GM12892 (cell line): ENCODE results near the gene NAA60.

Experiments used
- DNase-seq: peaks from one replicate; pipeline ENCODE4 v3.0.0; 2011; ENCODE audit not compliant: insufficient read length
- FAIRE-seq: peaks from 2 replicates; lab custom pipeline; 2011; peaks lifted over from hg19 to GRCh38; lab: Jason Lieb, UNC
- POLR2A ChIP-seq: IDR thresholded peaks from 2 replicates; pipeline ENCODE4 v1.6.1; 2011; ENCODE audit warnings: low read depth, low read length, control low read depth
- POLR2AphosphoS5 ChIP-seq: IDR thresholded peaks from 2 replicates; pipeline ENCODE4 v1.6.1; 2011; ENCODE audit warnings: low read depth, low read length, control low read depth
- TAF1 ChIP-seq: IDR thresholded peaks from 2 replicates; pipeline ENCODE4 v1.6.1; 2011; ENCODE audit warnings: low read depth, mild to moderate bottlenecking, control low read depth, low read length, borderline replicate concordance

Gene NAA60

GRCh38 chr16:3444032-3444388 lies 530 bp downstream of the NAA60 start:
- TF ChIP-seq TAF1 (0 out of 2 replicates have a peak, but pooled peaks have one; percentile 18), POLR2A (no peak; the same call in none of the 2 replicates), POLR2AphosphoS5 (peak; percentile 58)
- peak; percentile 66 for FAIRE-seq
- DNase-seq: no peak

DNA sequence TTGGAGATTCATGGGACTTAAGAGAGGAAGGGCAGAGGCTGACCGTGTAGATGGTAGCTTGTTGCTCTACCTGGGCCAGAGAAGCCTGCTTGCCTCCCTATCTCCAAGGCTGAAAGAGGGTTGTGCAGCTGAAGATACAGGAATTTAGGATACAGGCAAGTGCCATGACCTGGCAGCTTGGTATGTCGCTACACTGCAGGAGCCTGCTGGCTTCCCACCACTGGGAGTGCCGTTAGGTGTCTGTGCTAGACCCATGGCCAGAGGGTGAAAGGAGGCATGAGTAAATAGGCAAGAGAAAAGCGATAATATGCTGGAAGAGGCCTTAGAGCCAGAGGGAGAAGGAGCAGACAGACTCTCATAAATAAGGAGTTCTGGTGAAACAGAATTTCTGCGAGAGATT lies 10.6 kb downstream of the NAA60 start:
- DNase-seq: no peak
- FAIRE-seq: no peak
- no peak for TF ChIP-seq POLR2A
- TF ChIP-seq TAF1: no peak
- TF ChIP-seq POLR2AphosphoS5: no peak

GRCh38 chr16:3454631-3455147 lies 11.2 kb downstream of the NAA60 start:
- TF ChIP-seq POLR2AphosphoS5 (no peak), TAF1 (no peak), POLR2A (no peak)
- DNase-seq (no peak), FAIRE-seq (no peak)

GRCh38 chr16:3457434-3458252 lies 14.2 kb downstream of the NAA60 start:
- TF ChIP-seq POLR2A (peak; percentile 90), TAF1 (peak; percentile 42), POLR2AphosphoS5 (peak; percentile 90)
- DNase-seq (peak; percentile 99), FAIRE-seq (peak; percentile 93)

DNA sequence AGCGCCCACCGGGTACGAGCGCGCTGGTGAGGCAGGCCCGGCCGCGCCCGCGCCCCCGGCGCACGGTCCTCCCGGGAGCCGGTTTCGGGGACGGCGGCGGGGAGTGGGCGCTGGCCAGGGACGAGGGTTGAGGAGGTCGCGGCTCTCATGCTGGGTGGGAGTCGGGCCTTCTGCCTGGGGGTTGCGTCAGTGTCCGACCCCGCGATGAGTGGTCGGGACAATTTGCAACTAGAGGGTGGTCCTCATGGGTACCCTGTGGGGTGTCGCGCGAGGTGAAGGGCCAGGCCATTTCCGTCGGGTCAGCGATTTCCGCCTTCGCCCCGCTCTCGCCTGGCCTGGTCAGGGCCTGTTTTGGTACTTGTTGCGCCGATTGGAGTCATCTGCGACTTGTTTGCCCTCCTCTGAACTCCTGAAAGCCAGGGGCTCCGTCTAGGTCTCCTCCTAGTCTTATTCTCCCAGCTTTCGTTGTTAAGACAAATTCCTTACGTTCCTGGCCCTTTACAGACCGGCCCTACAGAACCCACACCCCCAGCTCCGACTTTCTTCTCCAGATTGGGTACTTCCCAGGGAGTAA lies 14.9 kb downstream of the NAA60 start:
- no peak for TF ChIP-seq TAF1
- TF ChIP-seq POLR2A: no peak
- no peak for TF ChIP-seq POLR2AphosphoS5
- peak; percentile 85 for FAIRE-seq
- no peak for DNase-seq

DNA sequence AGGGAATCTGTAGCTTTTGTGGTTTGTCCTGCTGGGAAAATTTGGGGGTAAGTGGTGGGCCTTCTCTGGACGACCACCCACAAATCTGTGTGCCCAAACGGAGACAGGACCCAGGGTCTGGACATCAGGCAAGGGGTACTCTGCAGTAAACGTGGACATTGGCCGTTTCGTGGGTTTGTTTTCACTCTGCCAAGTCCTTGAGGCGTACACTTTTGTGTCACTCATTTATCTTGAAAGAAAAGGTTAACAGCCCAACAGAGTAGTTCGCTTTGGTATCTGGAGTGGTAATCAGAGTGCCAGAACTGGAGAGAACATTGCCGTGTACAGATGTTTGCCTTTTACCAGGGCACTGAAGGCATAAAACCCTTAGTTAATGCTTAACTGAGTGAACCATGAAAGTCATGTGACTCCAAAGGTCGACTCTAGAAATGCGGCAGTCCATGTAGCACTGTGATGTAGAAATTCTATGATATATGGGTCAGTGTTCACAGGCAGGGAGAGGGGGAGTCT lies 15.4 kb downstream of the NAA60 start:
- TF ChIP-seq POLR2AphosphoS5: no peak
- DNase-seq: no peak
- FAIRE-seq: no peak

GRCh38 chr16:3459401-3460090 lies 16.1 kb downstream of the NAA60 start:
- DNase-seq (no peak), FAIRE-seq (peak; percentile 24)
- no peak for TF ChIP-seq POLR2AphosphoS5

GRCh38 chr16:3460121-3460520 lies 16.6 kb downstream of the NAA60 start:
- DNase-seq (no peak), FAIRE-seq (no peak)
- no peak for TF ChIP-seq POLR2A
- no peak for TF ChIP-seq POLR2AphosphoS5
- TF ChIP-seq TAF1: no peak

- TF ChIP-seq TAF1 (no peak), POLR2A (no peak), POLR2AphosphoS5 (no peak)
- no peak for FAIRE-seq
- DNase-seq: no peak
Observed at GRCh38 chr16:3460585-3460984, 17.1 kb downstream of the NAA60 start.

- TF ChIP-seq POLR2A: no peak
- TF ChIP-seq TAF1: no peak
- no peak for TF ChIP-seq POLR2AphosphoS5
- FAIRE-seq (no peak), DNase-seq (no peak)
Observed at GRCh38 chr16:3461151-3461550, 17.7 kb downstream of the NAA60 start.

DNA sequence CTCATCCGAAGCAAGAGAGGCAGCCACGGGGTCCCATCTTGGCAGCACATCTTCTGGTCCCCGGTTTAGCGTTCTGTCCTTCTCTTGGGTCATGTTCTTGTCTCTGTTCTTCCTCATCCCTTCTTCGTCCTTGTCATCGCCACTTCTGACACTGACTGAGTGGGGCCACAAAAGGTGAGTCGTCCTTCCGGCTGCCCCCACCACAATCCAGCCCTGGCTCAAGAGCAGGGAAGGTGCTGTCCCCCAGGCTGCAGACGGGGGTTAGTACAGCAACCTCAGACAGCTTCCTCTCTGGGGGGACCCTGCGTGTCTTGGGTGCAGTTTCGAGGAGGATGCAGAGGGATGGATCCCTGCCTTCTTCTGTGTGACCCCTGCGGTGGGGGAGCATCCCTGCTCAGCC lies 21.8 kb downstream of the NAA60 start:
- FAIRE-seq: no peak
- no peak for DNase-seq
- no peak for TF ChIP-seq POLR2A
- no peak for TF ChIP-seq POLR2AphosphoS5
- TF ChIP-seq TAF1: no peak

- TF ChIP-seq TAF1: no peak
- no peak for TF ChIP-seq POLR2AphosphoS5
- FAIRE-seq (no peak), DNase-seq (no peak)
Observed at GRCh38 chr16:3465911-3466584, 22.6 kb downstream of the NAA60 start.
